ENCODE data around the gene SORL1.

SORL1 gene

GRCh38 chr11:121607341-121607740, 155.2 kb downstream of the SORL1 start:
- no peak overlapping the region for H3K27ac ChIP-seq (ENCODE audit: low read length)
- H3K9me3 ChIP-seq (ENCODE audit: control insufficient read depth in 1 of 2, low read length in 2 of 2): no peaks in the 10 kb centered on the region
- peaks cover 23 to 24% of the 10 kb centered on the region in 2 donors for H3K36me3 ChIP-seq (ENCODE audit: control insufficient read depth in 1 of 2, insufficient read depth in 2 of 2, low read length in 2 of 2)
- no peaks in the 10 kb centered on the region for H3K4me1 ChIP-seq (ENCODE audit: control insufficient read depth in 1 of 2, insufficient read depth in 2 of 2, low read length in 2 of 2)
- H3K27me3 ChIP-seq (ENCODE audit: low read depth, low read length): no peaks in the 10 kb centered on the region
- no peak overlapping the region for H3K4me3 ChIP-seq (ENCODE audit: low read depth in 1 of 2, low read length in 2 of 2)

- H3K27me3 ChIP-seq (ENCODE audit: low read depth, low read length): no peaks in the 10 kb centered on the region
- no peak overlapping the region for H3K4me3 ChIP-seq (ENCODE audit: low read depth in 1 of 2, low read length in 2 of 2)
- no peaks in the 10 kb centered on the region for H3K4me1 ChIP-seq (ENCODE audit: control insufficient read depth in 1 of 2, insufficient read depth in 2 of 2, low read length in 2 of 2)
- peaks cover 23 to 24% of the 10 kb centered on the region in 2 donors for H3K36me3 ChIP-seq (ENCODE audit: control insufficient read depth in 1 of 2, insufficient read depth in 2 of 2, low read length in 2 of 2)
- H3K9me3 ChIP-seq (ENCODE audit: control insufficient read depth in 1 of 2, low read length in 2 of 2): no peaks in the 10 kb centered on the region
- no peak overlapping the region for H3K27ac ChIP-seq (ENCODE audit: low read length)
These were observed 156.5 kb downstream of the SORL1 start for GRCh38 chr11:121608545-121609098.

- H3K36me3 ChIP-seq (ENCODE audit: control insufficient read depth in 1 of 2, insufficient read depth in 2 of 2, low read length in 2 of 2): peaks cover 26 to 28% of the 10 kb centered on the region in 2 donors
These were observed 158.6 kb downstream of the SORL1 start for GRCh38 chr11:121610706-121611105.

GRCh38 chr11:121611242-121611641, 159.1 kb downstream of the SORL1 start:
- no peaks in the 10 kb centered on the region for H3K4me1 ChIP-seq (ENCODE audit: control insufficient read depth in 1 of 2, insufficient read depth in 2 of 2, low read length in 2 of 2)
- H3K36me3 ChIP-seq (ENCODE audit: control insufficient read depth in 1 of 2, insufficient read depth in 2 of 2, low read length in 2 of 2): peaks cover 24 to 28% of the 10 kb centered on the region in 2 donors
- H3K4me3 ChIP-seq (ENCODE audit: low read depth in 1 of 2, low read length in 2 of 2): no peak overlapping the region
- H3K27ac ChIP-seq (ENCODE audit: low read length): no peak overlapping the region
- H3K27me3 ChIP-seq (ENCODE audit: low read depth, low read length): no peaks in the 10 kb centered on the region
- no peaks in the 10 kb centered on the region for H3K9me3 ChIP-seq (ENCODE audit: control insufficient read depth in 1 of 2, low read length in 2 of 2)

More at GRCh38 chr11:121610706-121611105, 158.6 kb downstream of the SORL1 start:
- Histone ChIP-seq H3K27me3 (ENCODE audit: low read depth, low read length) (no peaks in the 10 kb centered on the region), H3K27ac (ENCODE audit: low read length) (no peak overlapping the region), H3K4me1 (ENCODE audit: control insufficient read depth in 1 of 2, insufficient read depth in 2 of 2, low read length in 2 of 2) (no peaks in the 10 kb centered on the region), H3K4me3 (ENCODE audit: low read depth in 1 of 2, low read length in 2 of 2) (no peak overlapping the region), H3K9me3 (ENCODE audit: control insufficient read depth in 1 of 2, low read length in 2 of 2) (no peaks in the 10 kb centered on the region)

DNA sequence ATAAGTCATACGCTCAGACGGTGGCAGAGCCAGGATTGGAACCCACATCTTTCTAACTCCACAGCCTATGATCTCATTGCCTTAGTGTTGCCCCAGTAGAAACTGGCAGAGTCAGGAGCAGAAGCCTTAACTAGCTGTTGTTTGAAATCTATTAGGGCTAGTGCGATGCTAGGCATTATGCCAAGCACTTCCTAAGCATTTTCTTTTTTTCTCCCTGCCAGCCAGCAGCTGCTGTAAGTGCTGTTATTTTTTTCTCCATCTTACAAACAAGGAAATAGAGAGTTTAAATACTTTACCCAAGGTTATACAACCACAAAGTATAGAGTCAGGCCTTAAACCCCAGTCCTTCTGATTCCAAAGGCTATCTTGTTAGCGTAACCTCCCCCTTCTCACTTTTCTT, 161.6 kb downstream of the SORL1 start:
- no peaks in the 10 kb centered on the region for H3K9me3 ChIP-seq (ENCODE audit: control insufficient read depth in 1 of 2, low read length in 2 of 2)
- H3K27me3 ChIP-seq (ENCODE audit: low read depth, low read length): no peaks in the 10 kb centered on the region
- H3K27ac ChIP-seq (ENCODE audit: low read length): no peak overlapping the region
- H3K4me1 ChIP-seq (ENCODE audit: control insufficient read depth in 1 of 2, insufficient read depth in 2 of 2, low read length in 2 of 2): no peaks in the 10 kb centered on the region
- peaks cover 10 to 19% of the 10 kb centered on the region in 2 donors for H3K36me3 ChIP-seq (ENCODE audit: control insufficient read depth in 1 of 2, insufficient read depth in 2 of 2, low read length in 2 of 2)
- H3K4me3 ChIP-seq (ENCODE audit: low read depth in 1 of 2, low read length in 2 of 2): no peak overlapping the region

DNA sequence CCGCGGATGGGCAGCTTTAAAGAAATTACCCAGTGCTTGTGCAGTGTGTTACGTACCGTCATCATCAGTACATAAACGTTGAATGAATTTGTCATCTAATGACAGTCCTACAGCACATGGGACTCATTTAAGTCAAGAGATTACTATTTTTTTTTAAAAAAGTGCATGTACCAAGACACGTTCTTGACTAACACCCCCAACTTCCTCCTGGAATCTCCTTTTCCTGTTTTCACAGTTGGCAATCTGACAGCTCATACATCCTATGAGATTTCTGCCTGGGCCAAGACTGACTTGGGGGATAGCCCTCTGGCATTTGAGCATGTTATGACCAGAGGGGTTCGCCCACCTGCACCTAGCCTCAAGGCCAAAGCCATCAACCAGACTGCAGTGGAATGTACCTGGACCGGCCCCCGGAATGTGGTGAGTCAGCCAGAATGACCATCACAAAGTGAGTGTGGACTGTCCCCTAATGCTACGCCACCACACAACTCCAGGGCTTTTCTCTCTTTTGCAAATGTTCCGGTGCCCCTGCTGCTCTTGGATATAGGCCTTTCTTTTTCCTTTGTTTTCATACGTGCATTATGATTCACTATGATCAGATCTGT, 162.6 kb downstream of the SORL1 start:
- Histone ChIP-seq H3K4me1 (ENCODE audit: control insufficient read depth in 1 of 2, insufficient read depth in 2 of 2, low read length in 2 of 2) (no peaks in the 10 kb centered on the region), H3K27ac (ENCODE audit: low read length) (no peak overlapping the region), H3K36me3 (ENCODE audit: control insufficient read depth in 1 of 2, insufficient read depth in 2 of 2, low read length in 2 of 2) (peaks cover 10 to 23% of the 10 kb centered on the region in 2 donors), H3K27me3 (ENCODE audit: low read depth, low read length) (no peaks in the 10 kb centered on the region), H3K9me3 (ENCODE audit: control insufficient read depth in 1 of 2, low read length in 2 of 2) (no peaks in the 10 kb centered on the region), H3K4me3 (ENCODE audit: low read depth in 1 of 2, low read length in 2 of 2) (no peak overlapping the region)

GRCh38 chr11:121615501-121615900, 163.4 kb downstream of the SORL1 start:
- H3K4me1 ChIP-seq (ENCODE audit: control insufficient read depth in 1 of 2, insufficient read depth in 2 of 2, low read length in 2 of 2): no peaks in the 10 kb centered on the region
- no peak overlapping the region for H3K4me3 ChIP-seq (ENCODE audit: low read depth in 1 of 2, low read length in 2 of 2)
- no peaks in the 10 kb centered on the region for H3K27me3 ChIP-seq (ENCODE audit: low read depth, low read length)
- H3K9me3 ChIP-seq (ENCODE audit: control insufficient read depth in 1 of 2, low read length in 2 of 2): no peaks in the 10 kb centered on the region
- H3K27ac ChIP-seq (ENCODE audit: low read length): no peak overlapping the region
- H3K36me3 ChIP-seq (ENCODE audit: control insufficient read depth in 1 of 2, insufficient read depth in 2 of 2, low read length in 2 of 2): peaks cover 10 to 20% of the 10 kb centered on the region in 2 donors

DNA sequence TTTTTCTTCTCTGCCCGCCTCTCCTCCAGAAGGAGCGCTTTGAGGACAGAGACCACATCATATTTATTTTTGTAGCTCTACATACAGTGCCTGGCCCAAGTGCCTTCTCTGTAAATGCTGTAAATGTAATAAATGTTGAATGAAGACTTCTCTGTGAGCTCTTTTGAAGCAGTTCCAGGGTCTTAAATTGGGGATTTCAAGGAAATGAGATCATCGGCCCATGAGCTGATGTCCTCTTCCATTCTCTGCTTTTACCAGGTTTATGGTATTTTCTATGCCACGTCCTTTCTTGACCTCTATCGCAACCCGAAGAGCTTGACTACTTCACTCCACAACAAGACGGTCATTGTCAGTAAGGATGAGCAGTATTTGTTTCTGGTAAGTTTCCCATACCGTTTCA, 166.4 kb downstream of the SORL1 start:
- Histone ChIP-seq H3K36me3 (ENCODE audit: control insufficient read depth in 1 of 2, insufficient read depth in 2 of 2, low read length in 2 of 2) (peaks cover 10 to 25% of the 10 kb centered on the region in 2 donors), H3K27ac (ENCODE audit: low read length) (no peak overlapping the region), H3K9me3 (ENCODE audit: control insufficient read depth in 1 of 2, low read length in 2 of 2) (no peaks in the 10 kb centered on the region), H3K27me3 (ENCODE audit: low read depth, low read length) (no peaks in the 10 kb centered on the region), H3K4me3 (ENCODE audit: low read depth in 1 of 2, low read length in 2 of 2) (no peak overlapping the region), H3K4me1 (ENCODE audit: control insufficient read depth in 1 of 2, insufficient read depth in 2 of 2, low read length in 2 of 2) (no peaks in the 10 kb centered on the region)

DNA sequence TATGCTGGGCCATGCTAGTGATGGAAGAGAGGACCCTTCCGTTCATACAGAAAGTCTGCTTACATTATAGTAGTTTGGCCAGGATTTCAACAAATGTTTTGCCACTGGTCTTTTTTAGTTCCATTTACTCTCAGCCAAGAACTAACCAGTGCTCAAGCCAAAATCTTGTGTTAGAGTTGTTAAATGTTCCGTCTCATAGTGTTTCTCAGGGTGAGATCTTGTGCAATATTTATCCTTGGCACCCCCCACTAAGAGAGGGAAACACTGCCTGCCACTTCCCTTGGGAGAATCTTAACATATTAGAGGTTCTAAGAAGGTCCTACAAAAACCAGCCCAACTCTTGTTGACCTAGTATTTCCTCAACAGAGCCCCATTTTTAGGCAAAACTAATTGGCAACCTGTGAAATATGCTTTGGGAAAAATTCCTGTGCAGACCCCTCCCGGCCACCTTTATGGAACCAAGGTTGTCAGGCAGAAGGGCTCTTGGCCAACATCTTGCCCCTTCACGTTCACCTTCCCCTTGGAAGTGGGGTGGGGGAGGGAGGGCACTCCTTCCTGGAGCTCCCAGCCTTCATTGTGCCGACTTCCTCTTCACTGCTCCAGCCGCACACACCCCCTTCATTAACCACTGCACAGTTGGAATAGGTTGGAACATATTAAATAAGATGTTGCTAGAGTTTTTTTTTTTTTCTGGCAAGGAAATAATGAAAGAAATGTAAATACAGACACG, 173.8 kb downstream of the SORL1 start:
- no peaks in the 10 kb centered on the region for H3K27me3 ChIP-seq (ENCODE audit: low read depth, low read length)
- no peak overlapping the region for H3K4me3 ChIP-seq (ENCODE audit: low read depth in 1 of 2, low read length in 2 of 2)
- H3K4me1 ChIP-seq (ENCODE audit: control insufficient read depth in 1 of 2, insufficient read depth in 2 of 2, low read length in 2 of 2): no peaks in the 10 kb centered on the region
- peaks cover 0 to 7% of the 10 kb centered on the region in 2 donors for H3K36me3 ChIP-seq (ENCODE audit: control insufficient read depth in 1 of 2, insufficient read depth in 2 of 2, low read length in 2 of 2)
- no peak overlapping the region for H3K27ac ChIP-seq (ENCODE audit: low read length)
- no peaks in the 10 kb centered on the region for H3K9me3 ChIP-seq (ENCODE audit: control insufficient read depth in 1 of 2, low read length in 2 of 2)

DNA sequence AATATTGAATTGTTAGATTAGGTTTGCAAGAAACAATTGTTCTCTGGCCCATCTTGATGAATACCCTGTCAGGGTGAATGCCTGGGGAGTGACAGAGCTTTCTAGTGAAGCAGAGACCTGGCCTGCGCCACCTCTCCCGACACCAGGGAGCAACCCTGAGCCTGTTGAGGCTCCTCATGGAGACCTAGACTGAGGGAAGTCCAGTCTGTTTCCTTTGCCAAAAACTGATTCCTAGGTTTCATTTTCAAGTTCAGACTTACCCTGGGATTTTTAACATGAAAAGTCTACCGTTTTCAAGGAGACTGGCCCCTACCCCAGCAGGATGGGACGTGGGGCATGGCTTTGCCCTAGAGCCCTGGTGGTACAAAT, 174.4 kb downstream of the SORL1 start:
- no peak overlapping the region for H3K27ac ChIP-seq (ENCODE audit: low read length)
- no peaks in the 10 kb centered on the region for H3K27me3 ChIP-seq (ENCODE audit: low read depth, low read length)
- H3K4me3 ChIP-seq (ENCODE audit: low read depth in 1 of 2, low read length in 2 of 2): no peak overlapping the region
- H3K36me3 ChIP-seq (ENCODE audit: control insufficient read depth in 1 of 2, insufficient read depth in 2 of 2, low read length in 2 of 2): peaks cover 0 to 6% of the 10 kb centered on the region in 2 donors
- no peaks in the 10 kb centered on the region for H3K4me1 ChIP-seq (ENCODE audit: control insufficient read depth in 1 of 2, insufficient read depth in 2 of 2, low read length in 2 of 2)
- H3K9me3 ChIP-seq (ENCODE audit: control insufficient read depth in 1 of 2, low read length in 2 of 2): no peaks in the 10 kb centered on the region

DNA sequence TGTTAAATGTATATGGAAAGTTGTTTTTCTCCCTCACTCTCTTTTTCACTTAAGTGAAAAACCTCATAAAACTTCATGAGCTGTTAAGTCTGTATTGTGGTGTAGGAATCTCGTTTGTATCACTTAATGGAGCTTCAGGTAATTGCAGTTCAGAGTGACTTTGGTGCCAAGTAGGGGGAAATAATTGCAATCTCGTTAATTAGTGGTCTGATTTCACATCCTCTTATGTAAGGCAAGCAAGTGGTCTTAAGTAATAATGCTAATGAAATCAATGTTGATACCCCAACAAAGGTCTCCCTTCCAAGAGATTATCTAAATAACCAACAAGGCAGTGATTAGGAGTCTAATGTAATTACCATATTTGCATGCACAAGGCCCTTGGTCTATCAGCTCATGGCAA, 174.9 kb downstream of the SORL1 start:
- no peak overlapping the region for H3K27ac ChIP-seq (ENCODE audit: low read length)
- peaks cover 0 to 3% of the 10 kb centered on the region in 2 donors for H3K36me3 ChIP-seq (ENCODE audit: control insufficient read depth in 1 of 2, insufficient read depth in 2 of 2, low read length in 2 of 2)
- no peaks in the 10 kb centered on the region for H3K4me1 ChIP-seq (ENCODE audit: control insufficient read depth in 1 of 2, insufficient read depth in 2 of 2, low read length in 2 of 2)
- no peaks in the 10 kb centered on the region for H3K9me3 ChIP-seq (ENCODE audit: control insufficient read depth in 1 of 2, low read length in 2 of 2)
- no peaks in the 10 kb centered on the region for H3K27me3 ChIP-seq (ENCODE audit: low read depth, low read length)
- H3K4me3 ChIP-seq (ENCODE audit: low read depth in 1 of 2, low read length in 2 of 2): no peak overlapping the region
